HG03558 (cell line): ENCODE measurements around the gene CSTB.

Source experiments
- ATAC-seq: cut with Tn5 transposase; IDR thresholded peaks from one replicate; pipeline ENCODE4 v1.9.1; 2021; ENCODE audit warnings: moderate number of reproducible peaks; ENCODE audit not compliant: unreplicated experiment; ENCODE audit errors: extremely low read depth

CSTB gene

DNA sequence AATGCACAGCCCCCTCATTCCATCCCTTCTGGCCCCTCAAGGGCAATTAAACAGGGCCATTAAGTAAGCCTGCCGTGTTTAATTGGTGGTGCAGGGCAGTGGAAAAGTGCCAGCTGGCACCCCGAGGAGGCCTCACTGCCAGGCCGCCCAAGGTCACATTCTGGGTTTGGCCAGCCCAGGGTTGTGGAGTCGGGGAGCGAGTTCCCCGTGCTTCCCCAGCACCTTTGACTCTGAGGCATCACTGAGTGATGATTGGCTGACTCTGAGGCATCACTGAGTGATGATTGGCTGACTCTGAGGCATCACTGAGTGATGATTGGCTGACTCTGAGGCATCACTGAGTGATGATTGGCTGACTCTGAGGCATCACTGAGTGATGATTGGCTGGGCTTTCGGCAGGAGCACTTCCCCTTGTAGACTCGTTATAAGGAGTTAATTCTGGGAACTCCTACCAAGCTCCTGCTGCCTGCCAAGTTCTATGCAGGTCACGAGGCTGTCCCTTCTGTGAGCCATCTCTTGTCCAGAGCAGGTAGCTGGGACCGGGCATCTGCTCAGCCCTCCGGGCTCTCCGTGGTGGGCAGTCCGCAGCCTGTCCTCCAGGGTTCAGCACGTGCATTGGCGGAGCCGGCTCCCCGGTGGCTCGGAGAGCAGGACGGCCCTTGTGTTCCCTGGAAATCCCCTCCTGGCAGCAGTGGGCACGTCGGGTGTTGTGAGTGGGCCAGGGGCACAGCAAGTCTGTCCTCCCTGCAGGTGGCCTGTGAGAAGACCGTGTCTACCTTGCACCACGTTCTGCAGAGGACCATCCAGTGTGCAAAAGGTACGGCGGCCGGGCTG, 20.9 kb downstream of the CSTB start:
- ATAC-seq, result no peak

DNA sequence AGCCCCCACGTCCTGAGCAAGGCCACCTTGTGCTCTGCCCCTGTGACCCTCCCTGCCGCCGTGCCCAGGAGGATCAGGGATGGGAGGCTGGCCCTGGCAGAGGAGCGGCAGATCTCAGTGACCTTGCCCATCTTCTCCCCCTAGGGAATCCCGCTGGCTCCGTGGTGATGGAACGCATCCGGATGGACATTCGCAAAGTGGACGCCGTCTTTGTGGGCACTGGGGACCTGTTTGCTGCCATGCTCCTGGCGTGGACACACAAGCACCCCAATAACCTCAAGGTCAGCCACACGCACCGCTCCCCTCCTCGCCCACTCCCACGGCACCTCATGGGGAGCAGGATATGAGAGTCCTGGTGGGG, 22.7 kb downstream of the CSTB start:
- no peak for ATAC-seq

DNA sequence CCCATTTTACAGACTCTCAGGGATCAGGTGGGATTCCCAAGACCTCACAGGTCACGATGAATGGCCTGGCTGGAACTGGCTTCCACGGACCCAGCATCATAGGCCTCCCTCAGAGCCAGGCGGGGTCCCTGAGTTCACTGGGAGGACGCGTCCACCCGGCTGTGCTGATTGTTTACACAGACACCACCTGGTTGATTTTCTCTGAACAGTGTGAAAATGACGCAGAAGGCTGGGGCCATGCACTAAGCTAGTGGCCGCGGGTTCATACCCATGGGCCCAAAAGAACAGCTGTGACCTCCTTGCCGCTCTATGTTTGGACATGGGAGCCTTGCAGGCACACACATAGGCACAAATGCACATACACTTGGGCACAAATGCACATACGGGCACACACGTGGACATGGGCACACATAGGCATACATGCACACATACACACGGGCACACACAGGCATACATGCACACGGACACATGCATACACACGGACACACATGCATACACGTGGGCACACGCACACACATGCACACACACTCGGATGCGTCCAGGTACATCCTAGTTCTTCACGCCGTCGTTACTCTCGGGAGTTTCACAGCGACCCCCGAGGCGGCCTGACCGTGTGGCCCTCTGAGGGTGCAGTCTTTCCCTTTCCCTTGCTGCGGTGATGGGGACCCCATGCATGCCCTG, 23.2 kb downstream of the CSTB start:
- ATAC-seq, result no peak

DNA sequence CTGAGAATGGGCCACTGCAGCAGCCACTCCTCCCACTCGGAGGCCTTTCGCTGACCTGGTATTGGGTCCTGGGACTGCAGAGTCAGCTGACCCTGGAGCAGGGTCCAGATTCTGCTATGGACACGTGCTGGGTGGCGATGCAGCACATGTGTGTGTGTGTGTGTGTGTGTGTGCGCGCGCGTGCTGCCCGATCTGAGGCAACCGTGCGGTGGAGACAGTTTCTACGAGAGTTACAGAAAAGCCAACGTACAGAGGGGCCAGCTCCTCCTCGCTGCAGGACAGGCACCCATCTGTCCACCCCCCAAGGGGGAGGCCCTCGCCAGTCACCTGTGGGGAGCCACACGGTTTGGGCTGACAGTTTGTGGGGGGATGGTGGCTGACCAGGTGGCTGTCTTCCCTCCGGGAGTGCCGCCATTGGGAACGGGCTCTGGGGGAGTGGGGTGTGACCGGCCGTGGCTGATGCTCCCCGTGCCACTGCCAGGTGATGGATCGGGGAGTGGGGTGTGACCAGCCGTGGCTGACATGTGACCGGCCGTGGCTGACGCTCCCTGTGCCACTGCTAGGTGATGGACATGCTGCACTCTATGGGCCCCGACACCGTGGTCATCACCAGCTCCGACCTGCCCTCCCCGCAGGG, 24.0 kb downstream of the CSTB start:
- ATAC-seq, result no peak

DNA sequence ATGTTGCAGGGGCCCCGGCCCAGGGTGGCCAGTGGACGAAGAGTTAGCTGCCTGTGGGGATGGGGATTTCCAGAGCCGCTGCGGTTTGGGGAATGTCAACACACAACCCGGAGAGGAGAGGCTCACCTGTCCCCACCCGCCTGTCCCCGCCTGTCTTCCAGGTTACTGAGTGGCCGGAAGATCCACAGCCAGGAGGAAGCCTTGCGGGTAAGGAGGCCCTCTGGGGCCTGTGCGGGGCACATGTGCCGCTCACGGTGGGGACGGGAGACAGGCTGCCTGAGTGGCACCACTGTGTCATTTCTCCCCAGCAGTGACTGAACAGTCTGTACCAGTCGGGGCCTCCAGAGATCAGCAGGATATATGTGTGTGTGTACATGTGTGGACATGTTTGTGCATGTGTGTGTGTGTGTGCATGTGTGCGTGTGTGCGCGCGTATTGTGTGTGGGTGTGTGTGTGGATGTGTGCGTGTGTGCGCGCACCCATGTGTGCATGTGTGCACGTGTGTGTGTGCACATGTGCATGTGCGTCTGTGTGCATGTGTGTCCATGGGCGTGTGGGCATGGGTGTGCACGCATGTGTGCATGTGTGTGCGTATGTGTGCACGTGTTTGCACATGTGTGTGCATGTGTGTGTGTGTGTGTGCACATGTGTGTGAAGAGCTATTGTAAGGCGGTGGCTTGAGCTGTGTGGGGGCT, 25.6 kb downstream of the CSTB start:
- ATAC-seq, result no peak

DNA sequence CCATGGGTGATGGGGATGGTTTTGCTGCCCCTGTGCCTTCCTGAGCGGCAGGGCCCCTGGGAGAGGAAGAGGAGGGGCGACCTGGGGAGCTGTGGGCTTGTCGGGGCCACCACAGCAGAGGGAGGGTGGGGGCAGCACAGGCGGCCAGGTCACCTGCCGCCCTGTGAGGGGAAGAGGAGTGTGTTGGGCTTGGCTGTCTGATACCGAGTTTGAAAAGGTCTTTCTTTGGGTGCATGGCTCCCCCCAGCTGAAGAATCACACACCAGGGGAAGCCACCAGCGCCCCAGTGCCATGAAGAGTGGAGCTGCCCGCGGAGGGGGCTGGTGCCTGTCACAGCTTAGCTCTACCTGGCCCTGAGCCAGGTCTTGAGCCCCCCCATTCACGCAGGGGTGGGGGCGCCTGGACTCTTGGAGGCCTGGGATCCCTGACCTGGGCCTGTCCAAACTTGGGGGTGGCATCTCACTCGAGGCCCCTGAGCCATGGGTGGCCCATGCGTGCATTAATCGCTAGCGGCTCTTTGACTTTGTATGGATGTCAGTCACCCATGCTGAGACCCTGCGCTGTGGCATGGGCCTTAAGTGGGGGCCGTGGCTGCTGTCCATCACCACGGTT, 26.4 kb downstream of the CSTB start:
- no peak for ATAC-seq

DNA sequence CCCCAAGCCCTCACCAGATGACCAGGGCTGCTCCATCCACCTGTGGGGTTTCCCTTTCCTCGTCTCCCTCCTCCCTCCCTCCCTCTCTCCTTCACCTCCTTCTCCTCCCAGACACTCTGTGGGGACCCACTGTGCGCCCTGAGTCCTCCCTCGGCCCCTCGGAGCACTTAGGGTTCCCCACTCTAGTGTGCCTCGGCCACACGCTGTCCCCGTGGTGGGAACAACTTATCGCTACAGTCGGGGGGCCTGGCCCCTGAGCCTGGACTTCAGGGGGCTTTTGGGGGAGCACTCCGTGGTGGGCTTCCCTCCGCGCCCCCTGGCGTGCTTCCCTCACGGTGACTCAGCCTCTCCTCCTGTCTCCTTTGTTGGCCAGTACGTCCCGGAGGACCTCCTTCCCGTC, 27.5 kb downstream of the CSTB start:
- ATAC-seq, result no peak

DNA sequence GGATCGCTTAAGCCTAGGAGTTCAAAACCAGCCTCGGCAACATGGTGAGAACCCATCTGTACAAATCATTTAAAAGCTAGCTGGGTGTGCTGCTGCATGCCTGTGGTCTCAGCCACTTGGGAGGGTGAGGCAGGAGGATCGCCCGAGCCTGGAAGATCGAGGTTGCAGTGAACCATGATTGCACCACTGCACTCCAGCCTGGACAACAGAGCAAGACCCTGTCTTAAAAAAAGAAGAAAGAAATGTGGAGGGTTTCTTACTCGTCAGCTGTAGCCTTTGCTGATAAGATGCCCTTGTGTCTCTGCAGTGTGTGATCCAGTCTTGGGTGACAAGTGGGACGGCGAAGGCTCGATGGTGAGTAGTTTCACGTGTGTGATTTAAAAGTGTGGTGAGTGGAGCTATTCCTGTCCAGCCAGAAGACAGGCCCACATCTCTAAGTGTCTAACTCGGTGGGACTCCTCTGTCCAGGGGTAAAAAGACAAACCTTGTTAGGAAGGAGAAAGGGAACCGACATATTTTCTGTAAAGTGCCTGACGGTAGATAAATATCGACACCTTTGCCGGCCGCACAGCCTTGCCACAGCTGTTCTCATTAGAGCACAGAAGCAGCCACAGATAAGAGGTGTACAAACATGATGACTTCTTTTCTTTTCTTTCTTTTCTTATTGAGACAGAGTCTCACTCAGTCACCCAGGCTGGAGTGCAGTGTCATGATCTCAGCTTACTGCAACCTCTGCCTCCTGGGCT, 30.2 kb downstream of the CSTB start:
- no peak for ATAC-seq

DNA sequence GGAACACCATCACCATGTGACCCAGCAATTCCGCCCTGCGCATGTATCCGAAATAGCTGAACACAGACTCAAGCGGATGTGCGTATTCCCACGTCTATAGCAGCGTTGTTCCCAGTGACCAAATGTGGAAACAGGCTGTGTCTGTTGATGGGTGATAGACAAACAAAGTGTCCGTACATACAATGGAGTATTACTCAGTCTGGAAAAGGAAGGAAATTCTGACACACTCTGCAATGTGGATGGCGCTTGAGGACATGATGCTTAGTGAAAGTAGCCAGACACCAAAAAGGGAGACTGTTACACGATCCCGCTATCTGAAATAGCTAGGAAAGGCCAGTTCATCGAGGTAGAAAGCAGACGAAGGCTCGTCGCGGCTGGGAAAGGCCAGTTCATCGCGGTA, 31.4 kb downstream of the CSTB start:
- no peak for ATAC-seq

DNA sequence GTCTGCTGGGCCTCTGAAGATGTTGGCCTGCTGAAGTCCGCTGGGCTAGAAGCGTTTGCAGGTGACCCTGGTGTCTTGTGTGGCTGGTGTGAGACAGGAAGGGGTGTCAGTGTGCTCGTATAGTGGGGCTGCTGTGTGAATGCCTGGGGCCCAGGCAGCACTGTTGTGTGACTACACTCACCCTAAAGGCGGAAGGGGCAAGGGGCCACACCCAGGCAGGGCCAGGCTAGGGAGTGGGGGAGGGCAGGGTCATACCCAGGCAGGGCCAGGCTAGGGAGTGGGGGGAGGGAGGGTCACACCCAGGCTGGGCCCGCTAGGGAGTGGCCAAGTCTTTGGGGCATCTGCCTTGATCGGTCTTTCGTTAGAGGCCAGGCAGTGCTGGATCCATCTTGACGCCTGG, 32.2 kb downstream of the CSTB start:
- ATAC-seq, result no peak

DNA sequence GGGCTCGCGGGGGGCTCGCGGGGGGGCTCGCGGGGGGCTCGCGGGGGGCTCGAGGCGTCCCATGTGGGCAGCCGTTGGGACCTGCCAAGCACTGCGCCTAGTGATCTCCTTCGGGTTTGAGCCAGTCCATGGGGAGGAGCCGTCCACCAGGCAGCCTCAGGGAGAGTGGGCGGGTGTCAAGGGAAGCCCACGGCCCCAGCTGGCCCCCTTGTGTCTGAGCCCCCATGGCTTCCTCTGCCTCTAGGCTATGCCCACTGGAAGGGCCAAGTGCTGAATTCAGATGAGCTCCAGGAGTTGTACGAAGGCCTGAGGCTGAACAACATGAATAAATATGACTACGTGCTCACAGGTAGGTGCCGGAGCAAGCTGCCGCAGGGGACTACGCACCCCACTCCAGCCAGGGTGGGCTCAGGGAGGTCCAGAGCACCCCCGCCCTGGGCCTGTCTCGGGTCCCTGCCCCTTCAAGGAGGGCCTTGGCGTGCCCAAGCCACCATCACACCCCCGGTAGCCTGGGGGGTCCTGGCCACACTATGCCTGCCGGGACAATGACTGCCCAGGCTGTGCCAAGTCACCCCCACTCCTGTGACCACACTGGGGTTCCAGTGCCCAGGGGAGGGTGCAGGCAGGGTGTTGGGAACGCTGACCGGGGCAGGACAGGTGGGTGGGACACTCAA, 34.5 kb downstream of the CSTB start:
- no peak for ATAC-seq

DNA sequence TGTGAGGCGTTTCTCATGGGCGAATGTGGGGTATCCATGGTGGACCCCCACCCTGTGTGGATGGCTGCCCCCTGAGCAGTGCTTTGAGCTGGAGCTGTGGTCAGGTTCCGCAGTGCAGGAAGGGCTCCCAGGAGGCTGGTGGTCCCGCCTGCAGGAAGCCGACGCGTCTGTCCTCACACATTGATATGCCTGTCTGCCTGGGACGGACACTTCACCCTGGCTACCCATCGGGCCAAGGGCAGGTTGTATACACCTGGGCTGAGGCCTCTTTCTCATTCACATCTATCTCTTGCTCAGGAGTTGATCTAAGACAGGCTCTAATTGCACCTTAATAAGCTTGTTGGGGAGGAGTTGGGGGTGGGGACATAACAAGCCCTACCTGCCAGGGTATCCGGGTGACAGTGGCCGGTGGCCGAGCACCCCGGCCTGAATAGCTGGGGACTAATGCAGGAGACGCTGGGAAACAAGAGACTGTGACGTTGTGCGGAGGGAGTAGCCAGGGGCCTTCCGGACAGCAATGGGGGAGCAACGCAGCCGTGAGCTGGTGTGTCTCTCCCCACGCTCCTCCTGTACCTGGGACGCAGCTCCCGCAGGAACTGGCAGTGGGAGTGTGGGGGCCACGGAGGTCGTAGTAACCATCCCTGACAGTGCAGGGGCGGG, 35.5 kb downstream of the CSTB start:
- no peak for ATAC-seq

DNA sequence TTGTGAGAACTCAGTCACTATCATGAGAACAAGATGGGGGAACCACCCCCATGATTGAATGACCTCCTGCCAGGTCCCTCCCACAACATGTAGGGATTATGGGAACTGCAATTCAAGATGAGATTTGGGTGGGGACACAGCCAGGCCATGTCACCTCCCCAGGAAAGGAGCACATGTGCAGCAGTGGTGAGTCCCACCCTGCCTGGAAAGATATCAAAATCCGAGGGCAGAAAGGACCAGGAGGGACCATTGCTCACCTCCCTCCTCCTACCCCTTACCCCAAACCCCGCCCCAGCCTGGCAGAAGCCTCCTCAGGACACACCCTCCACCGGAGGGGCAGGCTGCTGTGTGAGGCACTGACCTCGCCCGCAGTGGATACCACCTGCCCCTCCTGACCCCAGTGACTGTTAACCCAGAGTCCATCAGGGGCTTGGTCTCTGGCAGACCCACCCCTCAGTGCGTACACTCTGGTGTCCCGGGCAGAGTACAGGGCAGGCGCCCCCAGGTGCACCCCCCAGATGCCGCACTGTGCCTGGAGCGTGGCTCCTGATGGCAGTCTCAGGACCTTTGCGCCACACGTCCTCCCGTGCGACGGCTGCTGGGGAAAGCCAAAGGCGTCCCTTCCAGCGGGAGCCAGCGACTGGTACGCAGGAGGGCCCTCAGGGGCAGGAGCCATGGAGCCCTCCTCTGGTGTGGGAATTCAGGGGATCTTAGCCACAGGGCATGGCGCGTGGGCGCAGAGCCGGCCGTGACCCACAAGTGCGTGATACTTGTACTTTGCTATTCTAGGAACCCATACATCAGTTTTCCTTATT, 36.3 kb downstream of the CSTB start:
- no peak for ATAC-seq

DNA sequence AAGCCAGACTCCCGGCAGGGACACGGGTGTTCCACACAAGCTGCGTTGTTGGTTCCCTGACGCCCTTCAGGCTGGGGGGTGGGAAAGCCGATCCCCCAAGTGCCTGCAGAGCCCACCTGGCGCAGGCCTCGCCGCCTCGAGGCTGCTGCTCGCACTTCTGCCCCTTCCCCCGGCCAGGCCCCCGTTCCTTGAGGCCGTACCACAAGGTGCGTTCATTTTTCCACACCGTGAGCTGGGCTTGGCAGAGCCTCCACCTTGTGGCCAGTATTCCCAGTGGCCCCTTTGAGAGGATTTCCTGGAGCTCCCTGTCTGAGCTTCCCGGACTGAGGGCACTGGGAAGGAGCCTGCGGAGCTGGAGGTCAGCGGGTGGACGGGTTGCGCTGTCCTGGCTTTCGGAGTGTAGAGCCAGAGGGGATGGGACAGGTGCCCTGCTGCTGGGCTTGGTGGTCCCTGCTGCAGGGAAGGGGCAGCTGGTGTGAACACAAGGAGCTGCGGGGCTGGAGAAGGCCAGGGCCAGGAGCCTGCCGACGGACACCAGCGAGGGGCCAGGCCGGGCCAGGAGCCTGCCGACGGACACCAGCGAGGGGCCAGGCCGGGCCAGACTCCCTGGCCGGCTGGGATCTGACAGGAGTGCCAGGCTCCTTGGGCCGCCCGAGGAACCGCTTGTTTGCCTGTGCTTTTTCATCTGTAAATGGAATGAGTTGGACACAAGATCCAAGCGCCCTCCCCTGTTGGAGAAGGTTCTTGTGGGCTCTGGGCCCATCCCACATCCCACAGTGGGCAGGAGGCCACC, 38.8 kb downstream of the CSTB start:
- no peak for ATAC-seq

DNA sequence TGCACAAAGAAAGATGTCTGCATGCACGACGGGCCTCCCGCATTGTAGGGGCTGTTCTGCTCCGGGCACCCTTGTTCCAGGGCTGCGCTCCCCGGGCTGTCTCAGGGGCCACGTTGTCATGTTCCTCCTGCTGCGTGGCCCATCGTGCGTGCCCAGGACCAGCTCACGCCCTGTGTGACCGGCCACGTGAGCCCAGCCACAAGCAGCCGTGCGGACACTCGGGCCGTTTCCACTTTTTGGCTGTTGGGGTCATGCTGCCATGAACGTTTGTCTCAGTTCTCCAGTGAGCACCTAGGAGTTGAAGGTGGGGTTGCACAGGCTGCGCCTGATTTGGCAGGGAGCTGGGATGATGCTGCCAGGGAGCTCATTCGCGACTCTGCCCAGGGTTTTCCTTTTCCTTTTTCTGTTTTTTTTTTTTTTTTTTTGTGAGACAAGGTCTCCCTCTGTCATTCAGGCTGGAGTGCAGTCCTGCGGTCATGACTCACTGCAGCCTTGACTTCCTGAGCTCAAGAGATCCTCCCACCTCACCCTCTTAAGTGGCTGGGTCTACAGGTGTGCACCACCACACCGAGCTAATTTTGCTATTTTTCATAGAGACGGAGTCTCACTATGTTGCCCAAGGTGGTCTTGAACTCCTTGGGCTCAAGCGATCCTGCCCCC, 39.8 kb downstream of the CSTB start:
- no peak for ATAC-seq

DNA sequence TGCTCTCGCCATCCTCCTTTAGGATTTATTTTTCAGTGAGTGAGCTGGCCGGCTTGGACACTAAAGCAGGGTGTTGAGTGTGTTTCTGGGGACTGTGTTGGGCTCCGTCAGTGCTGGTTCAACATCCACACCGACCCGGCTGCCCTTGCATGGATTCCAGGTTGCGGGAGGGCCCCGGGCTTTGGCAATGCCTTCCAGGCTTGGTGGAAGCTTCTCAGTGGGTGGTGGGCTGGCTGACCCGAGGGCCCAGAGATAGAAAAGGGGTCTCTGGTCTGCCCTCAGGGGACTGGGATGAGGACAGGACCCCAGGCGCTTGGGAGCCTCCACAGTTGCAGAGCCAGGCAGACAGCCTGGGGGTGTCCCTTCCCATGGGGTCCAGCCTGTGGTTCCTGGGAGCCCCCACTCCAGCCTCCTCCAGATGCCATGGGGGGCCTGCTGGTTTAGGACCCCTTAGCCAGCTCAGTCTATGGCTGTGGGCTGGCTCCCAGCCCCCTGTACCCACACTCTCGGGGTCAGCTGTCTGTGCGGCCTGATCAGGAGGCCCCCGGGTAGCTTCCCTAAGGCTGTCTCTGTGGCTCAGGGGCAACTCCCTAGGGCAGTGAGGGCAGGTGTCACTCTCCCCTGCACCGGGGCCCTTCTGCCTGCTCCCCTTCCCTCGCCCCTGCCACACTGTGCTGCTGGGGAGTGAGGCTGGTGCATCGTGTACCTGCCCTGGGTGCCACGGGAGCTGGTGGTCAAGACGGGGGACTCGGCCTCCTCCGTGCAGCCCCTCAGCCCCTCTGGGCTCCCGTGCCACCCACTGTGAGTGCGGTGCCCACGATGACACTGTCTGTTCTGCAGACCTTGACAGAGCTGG, 40.6 kb downstream of the CSTB start:
- no peak for ATAC-seq
